GM12878 (cell line): ENCODE data around the gene DCUN1D3.

Source experiments
- BCLAF1 ChIP-seq: fragments of 450-650 bp; IDR thresholded peaks from 2 replicates; pipeline ENCODE4 v1.6.1; 2017; ENCODE audit warnings: antibody characterized with exemption, mild to moderate bottlenecking, moderate library complexity
- CTCF ChIP-seq, 3 experiments: IDR thresholded peaks in 2 of 3; conservative IDR thresholded peaks in 1 of 3; 2 replicates each; pipeline ENCODE4 v1.5.1; 2011; ENCODE audit warnings: low read depth in 3 of 3, low read length in 3 of 3, mild to moderate bottlenecking in 3 of 3, control low read depth in 2 of 3, moderate library complexity in 2 of 3, inconsistent platforms in 1 of 3, mixed read lengths in 1 of 3; ENCODE audit not compliant: control insufficient read depth in 2 of 3, insufficient read depth in 1 of 3; ENCODE audit errors: extremely low read depth in 1 of 3
- ELK1 ChIP-seq: IDR thresholded peaks from 2 replicates; pipeline ENCODE4 v1.6.1; 2012; ENCODE audit warnings: low read depth, low read length, improper control_type of control experiment
- EZH2 ChIP-seq: IDR thresholded peaks from 2 replicates; pipeline ENCODE4 v1.6.1; 2012; ENCODE audit warnings: low read depth, mild to moderate bottlenecking, control low read depth, inconsistent platforms, low read length, borderline replicate concordance; ENCODE audit not compliant: control insufficient read depth
- JUNB ChIP-seq: IDR thresholded peaks from 2 replicates; pipeline ENCODE4 v1.6.1; 2016; ENCODE audit warnings: antibody characterized with exemption, mild to moderate bottlenecking
- MTA2 ChIP-seq: fragments of 450-650 bp; IDR thresholded peaks from 2 replicates; pipeline ENCODE4 v1.6.1; 2016; ENCODE audit warnings: low read depth, mild to moderate bottlenecking, moderate library complexity
- ZNF384 ChIP-seq: IDR thresholded peaks from 2 replicates; pipeline ENCODE4 v1.6.1; 2012; ENCODE audit warnings: low read depth, mild to moderate bottlenecking, low read length, improper control_type of control experiment, borderline replicate concordance

GRCh38 chr16:20830372-20830771, 69.8 kb downstream of the DCUN1D3 start:
- TF ChIP-seq ZNF384 (no peak), CTCF (IDR thresholded peaks at IDR 0.05 in 2 of 3, conservative IDR thresholded peaks at IDR 0.05 in 1 of 3; ENCODE audit: control insufficient read depth in 2 of 3, extremely low read depth in 1 of 3, insufficient read depth in 1 of 3, low read depth in 3 of 3, low read length in 3 of 3) (no peak), BCLAF1 (no peak), MTA2 (no peak), EZH2 (no peak), ELK1 (no peak), JUNB (no peak)
